Heart left ventricle (tissue), 16 donors: ENCODE measurements around the gene WDHD1. TPM values are rescaled to one million over a fixed set of nuclear protein-coding genes. Genes with fewer than 3 reads are reported as not detected.
"Not testable (repeated sequence)": the region's sequence is repeated elsewhere in the genome, so short reads cannot be mapped to it uniquely, and the experiment has no call there.

Experiments used
- ATAC-seq, 4 donors: fragments of 200-7000 bp; cut with Tn5 transposase; one replicate each; pipeline ENCODE4 v1.9.1; 2020 to 2022; ENCODE audit warnings: moderate library complexity in 4 of 4, mild to moderate bottlenecking in 3 of 4, moderate number of reproducible peaks in 1 of 4
- DNase-seq, 5 donors: peaks; one replicate each; pipeline ENCODE4 v3.0.0-alpha.2; 2020
- H3K27ac ChIP-seq, 12 donors: fragments of 200-600 bp; sonication (generic) in 4 of 12; one replicate each; pipeline versions ENCODE4 v1.5.0 to v1.8.0; 2016 to 2022; ENCODE audit warnings: mild to moderate bottlenecking in 2 of 12
- H3K27me3 ChIP-seq, 9 donors: fragments of 200-600 bp; sonication (generic) in 2 of 9; one replicate each; pipeline versions ENCODE4 v1.5.1 to v1.8.0; 2016 to 2022; ENCODE audit warnings: mild to moderate bottlenecking in 3 of 9
- H3K36me3 ChIP-seq, 9 donors: fragments of 200-600 bp; sonication (generic) in 2 of 9; one replicate each; pipeline versions ENCODE4 v1.5.0 to v1.8.0; 2018 to 2022; ENCODE audit warnings: mild to moderate bottlenecking in 2 of 9
- H3K4me1 ChIP-seq, 12 donors: fragments of 200-600 bp; sonication (generic) in 4 of 12; one replicate each; pipeline versions ENCODE4 v1.5.0 to v1.8.0; 2016 to 2022; ENCODE audit warnings: mild to moderate bottlenecking in 3 of 12
- H3K4me3 ChIP-seq, 12 donors: fragments of 200-600 bp; sonication (generic) in 4 of 12; one replicate each; pipeline versions ENCODE4 v1.5.0 to v1.8.0; 2017 to 2022; ENCODE audit warnings: mild to moderate bottlenecking in 9 of 12, moderate library complexity in 4 of 12
- H3K9me3 ChIP-seq, 12 donors: fragments of 200-600 bp; sonication (generic) in 4 of 12; one replicate each; pipeline versions ENCODE4 v1.5.0 to v1.8.0; 2016 to 2022; ENCODE audit warnings: mild to moderate bottlenecking in 1 of 12
- POLR2A ChIP-seq, 2 donors: fragments of 450-650 bp; IDR thresholded peaks; one replicate each; pipeline ENCODE4 v1.6.1; 2017; ENCODE audit warnings: antibody characterized with exemption in 2 of 2, mild to moderate bottlenecking in 2 of 2, moderate library complexity in 2 of 2
- WGBS, 4 donors: extraction: QIAGEN DNeasy Blood & Tissue Kit in 2 of 4; methylation state at CpG; one replicate each; pipeline versions ENCODE4 v1.1.5 to v1.1.7; 2013 to 2018; 5-methylcytosine and 5-hydroxymethylcytosine counted together
- intact Hi-C, 10 donors: fragments of 100-400 bp; cut with DNase I; formaldehyde crosslinking; loops; one replicate each; pipeline versions ENCODE4 v1.11.1 to v1.14.2; 2022
- polyA plus RNA-seq, 2 donors: library from polyadenylated mRNA; stranded (reverse); fragments of 200-250 nt; gene quantifications; one replicate each; pipeline ENCODE4 v1.2.3, GENCODE V29; 2013
- total RNA-seq, 9 donors: library from RNA; depleted of rRNA in 2 of 9; stranded (reverse); fragments of >200 nt in 2 of 9; fragmentation: NEBNext Ultra II Directional in 3 of 9; extraction: Animal tissue kit (Norgen Biotek cat#: 25700) in 3 of 9; gene quantifications; one replicate each; pipeline versions ENCODE4 v1.1.0 to v1.2.4, GENCODE V29; 2016 to 2023
- TF ChIP-seq, protein P1 (sequence below), 12 donors: fragments of 200-600 bp; sonication (generic) in 4 of 12; IDR thresholded peaks; one replicate each; pipeline versions ENCODE4 v1.5.0 to v1.8.0; 2018 to 2022; ENCODE audit warnings: antibody characterized with exemption in 12 of 12, mild to moderate bottlenecking in 5 of 12
- donor health status: ischemic (EF 13 %, LVEDD 7.1; RV severe dilation, severe dysfunction).
- donor health status: healthy with polysubstance abuse.
- donor health status: DM: no; HTN: yes; CAD: no.
- donor health status: DM: no; HTN: no; CAD: no.
- donor health status: ischemic (EF 25% LVEDD 6.9; RV normal size, moderate dysfunction).
- donor health status: ischemic (EF 25% LVEDD 5.7; RV mildly dilated, moderate dysfunction).
- donor health status: healthy.
- donor health status: DM: yes; HTN: yes; CAD: no.
- donor health status: ischemic (EF 35%, LVEDD 5.7; RV mildly dilated, moderate dysfunction).
- donor health status: nonischemic (EF 11% LVEDD 7.7; RV severe dilation, severe dysfunction).
- donor health status: DM: yes; HTN: yes; CAD: no.
- donor health status: PGD.
- donor health status: ischemic (EF 29% LVEDD 5.4; RV normal size, mild dysfunction).
- donor health status: nonischemic (EF 23%, LVEDD 6.1; RV moderate dilation, normal function).

The WDHD1 gene
- total and polyA plus RNA-seq, 11 donors: 0.42 to 3.5 (median 1.4) TPM

DNA sequence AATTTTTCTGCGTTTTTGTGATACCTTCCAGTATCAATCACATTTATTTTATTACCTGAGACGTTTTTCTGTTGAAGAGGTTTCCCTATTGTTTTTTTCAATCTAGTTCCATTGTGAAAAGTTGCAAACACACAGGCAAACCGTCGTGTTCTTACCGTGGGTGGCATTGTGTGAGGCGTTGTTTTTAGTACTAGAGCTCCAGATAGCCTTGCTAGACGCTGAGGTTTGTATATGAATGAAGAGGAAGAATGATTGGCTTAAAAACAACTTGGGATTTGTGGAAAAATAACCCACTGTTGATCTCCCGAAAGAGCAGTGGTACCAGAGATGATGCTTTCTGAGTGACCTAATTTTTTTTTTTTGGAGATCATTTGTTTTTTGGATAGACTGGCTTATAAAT is 1.2 kb upstream of the WDHD1 start:
- peak overlapping the region in 4 of 12 donors; percentile 85 to 91 (median 88) for H3K27ac ChIP-seq
- ATAC-seq (no peak), DNase-seq (no peak)
- TF ChIP-seq POLR2A (IDR thresholded peaks at IDR 0.05): no peak
- TF ChIP-seq, protein P1, sequence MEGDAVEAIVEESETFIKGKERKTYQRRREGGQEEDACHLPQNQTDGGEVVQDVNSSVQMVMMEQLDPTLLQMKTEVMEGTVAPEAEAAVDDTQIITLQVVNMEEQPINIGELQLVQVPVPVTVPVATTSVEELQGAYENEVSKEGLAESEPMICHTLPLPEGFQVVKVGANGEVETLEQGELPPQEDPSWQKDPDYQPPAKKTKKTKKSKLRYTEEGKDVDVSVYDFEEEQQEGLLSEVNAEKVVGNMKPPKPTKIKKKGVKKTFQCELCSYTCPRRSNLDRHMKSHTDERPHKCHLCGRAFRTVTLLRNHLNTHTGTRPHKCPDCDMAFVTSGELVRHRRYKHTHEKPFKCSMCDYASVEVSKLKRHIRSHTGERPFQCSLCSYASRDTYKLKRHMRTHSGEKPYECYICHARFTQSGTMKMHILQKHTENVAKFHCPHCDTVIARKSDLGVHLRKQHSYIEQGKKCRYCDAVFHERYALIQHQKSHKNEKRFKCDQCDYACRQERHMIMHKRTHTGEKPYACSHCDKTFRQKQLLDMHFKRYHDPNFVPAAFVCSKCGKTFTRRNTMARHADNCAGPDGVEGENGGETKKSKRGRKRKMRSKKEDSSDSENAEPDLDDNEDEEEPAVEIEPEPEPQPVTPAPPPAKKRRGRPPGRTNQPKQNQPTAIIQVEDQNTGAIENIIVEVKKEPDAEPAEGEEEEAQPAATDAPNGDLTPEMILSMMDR (IDR thresholded peaks at IDR 0.05): no peak
- H3K36me3 ChIP-seq: no peaks in the 10 kb centered on the region
- peaks cover 0 to 52% (median 25%) of the 10 kb centered on the region in 12 donors for H3K4me1 ChIP-seq
- intact Hi-C loops: no loop called here
- H3K27me3 ChIP-seq: no peaks in the 10 kb centered on the region
- peak overlapping the region; percentile 56 to 92 (median 83) for H3K4me3 ChIP-seq
- WGBS, 4 donors: 2 to 7% (median 4%) methylated on average over 8 of the region's 8 CpGs
- no peaks in the 10 kb centered on the region for H3K9me3 ChIP-seq

DNA sequence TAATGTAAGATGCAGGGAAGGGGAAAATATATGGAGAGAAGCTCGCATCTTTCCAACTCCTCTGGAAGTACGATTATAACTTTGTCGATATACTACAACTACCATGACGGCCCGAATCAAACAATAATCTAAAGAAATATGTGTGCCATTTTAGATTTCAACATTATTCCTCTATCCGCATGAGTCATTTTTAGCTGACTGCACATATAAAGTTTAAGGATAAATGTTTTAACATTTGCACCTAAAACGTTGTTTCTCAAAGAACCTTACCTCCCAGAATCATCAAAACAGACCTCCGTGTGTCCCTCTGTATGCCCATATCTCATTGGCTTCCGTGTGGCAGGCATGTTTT is 482 bp downstream of the WDHD1 start:
- H3K27ac ChIP-seq: peak overlapping the region in 11 of 12 donors; percentile 70 to 92 (median 87)
- no peaks in the 10 kb centered on the region for H3K36me3 ChIP-seq
- H3K27me3 ChIP-seq: no peaks in the 10 kb centered on the region
- H3K4me3 ChIP-seq: peak overlapping the region; percentile 56 to 92 (median 83)
- no peaks in the 10 kb centered on the region for H3K9me3 ChIP-seq
- ATAC-seq: no peak
- peaks cover 0 to 51% (median 23%) of the 10 kb centered on the region in 12 donors for H3K4me1 ChIP-seq
- WGBS, 4 donors: 2 to 3% (median 2%) methylated on average over 9 of the region's 9 CpGs
- no peak for DNase-seq
- no peak for TF ChIP-seq POLR2A (IDR thresholded peaks at IDR 0.05)
- TF ChIP-seq, protein P1 (IDR thresholded peaks at IDR 0.05): no peak
- intact Hi-C loops: loop anchor here in 1 of 10 donors (2.0 kb wide), 1 partner anchor 24 kb away; the partner anchor contains the start of gene MAPK1IP1L

DNA sequence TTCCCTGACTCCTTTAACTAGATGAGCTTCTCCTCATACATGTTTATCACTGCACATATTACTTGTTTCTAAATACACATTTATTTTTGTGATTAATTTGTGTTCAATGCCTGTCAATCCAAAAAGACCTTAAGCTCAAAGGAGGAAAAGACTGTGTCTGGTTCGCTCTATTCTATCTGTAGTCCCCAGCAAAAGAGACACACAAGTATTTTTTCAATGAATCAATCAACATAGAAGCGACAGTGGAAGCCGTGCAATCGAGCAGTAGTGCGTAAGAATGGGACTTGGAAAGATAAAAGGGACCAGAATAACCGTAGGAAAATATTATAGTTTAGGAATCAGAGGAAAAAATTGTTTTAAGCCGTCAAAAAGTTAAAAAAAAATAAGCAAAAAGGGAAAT is 951 bp downstream of the WDHD1 start:
- H3K4me1 ChIP-seq: peaks cover 0 to 46% (median 21%) of the 10 kb centered on the region in 12 donors
- no peaks in the 10 kb centered on the region for H3K9me3 ChIP-seq
- intact Hi-C loops: loop anchor here in 1 of 10 donors (2.0 kb wide), 1 partner anchor 25 kb away; the partner anchor contains the start of gene MAPK1IP1L
- DNase-seq (no peak), ATAC-seq (no peak)
- H3K27ac ChIP-seq: no peak overlapping the region
- TF ChIP-seq, protein P1 (IDR thresholded peaks at IDR 0.05): no peak
- no peak for TF ChIP-seq POLR2A (IDR thresholded peaks at IDR 0.05)
- no peaks in the 10 kb centered on the region for H3K36me3 ChIP-seq
- WGBS, 4 donors: 27 to 29% (median 28%) methylated on average over 7 of the region's 7 CpGs
- peak overlapping the region in 10 of 12 donors; percentile 56 to 91 (median 83) for H3K4me3 ChIP-seq
- H3K27me3 ChIP-seq: no peaks in the 10 kb centered on the region

DNA sequence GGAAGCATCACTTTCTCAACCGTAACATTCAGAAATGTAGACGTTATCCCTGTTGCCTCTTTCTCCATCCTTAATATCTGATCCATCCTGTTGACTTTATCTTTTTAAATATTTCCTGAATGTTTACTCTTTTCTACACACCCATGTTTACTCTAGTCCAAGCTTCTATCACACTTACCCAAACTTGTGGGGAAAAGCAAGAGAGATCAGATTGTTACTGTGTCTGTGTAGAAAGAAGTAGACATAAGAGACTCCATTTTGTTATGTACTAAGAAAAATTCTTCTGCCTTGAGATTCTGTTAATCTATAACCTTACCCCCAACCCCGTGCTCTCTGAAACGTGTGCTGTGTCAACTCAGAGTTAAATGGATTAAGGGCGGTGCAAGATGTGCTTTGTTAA is 2.5 kb downstream of the WDHD1 start:
- intact Hi-C loops, ATAC-seq, H3K9me3 ChIP-seq, H3K36me3 ChIP-seq, H3K27me3 ChIP-seq, H3K27ac ChIP-seq, H3K4me3 ChIP-seq, DNase-seq: not testable (repeated sequence)
- H3K4me1 ChIP-seq: peaks cover 0 to 30% (median 19%) of the 10 kb centered on the region in 12 donors
- WGBS, 4 donors: 87 to 91% (median 89%) methylated on average over 2 to 3 of the region's 5 CpGs

DNA sequence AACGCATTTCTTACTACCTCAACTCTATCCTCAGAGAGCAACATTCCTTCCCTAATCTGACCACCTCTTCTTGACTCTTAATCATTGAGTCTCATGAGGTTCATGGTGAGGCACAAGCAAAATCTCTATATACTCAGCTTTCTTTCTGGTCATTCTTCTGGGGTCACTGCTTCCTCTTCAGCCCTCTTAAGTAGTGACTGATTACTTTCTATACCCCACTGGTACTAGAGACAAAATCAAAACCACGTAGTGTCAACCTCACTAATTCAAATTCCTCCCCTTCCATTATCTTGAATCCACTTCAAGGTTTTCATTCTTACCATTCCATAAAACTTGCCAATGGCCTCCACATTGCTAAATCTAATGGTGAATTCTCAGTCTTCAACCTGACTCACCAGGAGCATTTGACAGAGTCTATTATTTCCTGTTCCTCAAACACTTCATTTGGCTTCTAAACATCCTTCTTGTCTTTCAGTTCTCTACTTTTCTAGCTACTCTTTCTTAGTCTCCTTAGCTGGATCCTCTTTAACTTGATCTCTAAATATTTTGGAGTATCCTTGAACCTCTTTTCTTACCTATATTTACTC is 6.8 kb downstream of the WDHD1 start:
- no peaks in the 10 kb centered on the region for H3K9me3 ChIP-seq
- intact Hi-C loops: no loop called here
- TF ChIP-seq, protein P1 (IDR thresholded peaks at IDR 0.05): no peak
- no peak for TF ChIP-seq POLR2A (IDR thresholded peaks at IDR 0.05)
- no peaks in the 10 kb centered on the region for H3K4me1 ChIP-seq
- no peak overlapping the region for H3K27ac ChIP-seq
- H3K27me3 ChIP-seq: no peaks in the 10 kb centered on the region
- no peak for ATAC-seq
- WGBS, 4 donors: 72 to 83% (median 79%) methylated on average over 2 of the region's 2 CpGs
- no peak for DNase-seq
- no peak overlapping the region for H3K4me3 ChIP-seq
- no peaks in the 10 kb centered on the region for H3K36me3 ChIP-seq
